NT2/D1 (cell line): ENCODE measurements around the gene TNFRSF25.
"Not testable (repeated sequence)": the region's sequence is repeated elsewhere in the genome, so short reads cannot be mapped to it uniquely, and the experiment has no call there.

Source experiments
- DNase-seq: peaks from one replicate; pipeline ENCODE4 v3.0.0-alpha.2; 2011; ENCODE audit warnings: low read depth, low spot score
- H3K27me3 ChIP-seq: 2 replicates; pipeline ENCODE4 v1.6.0; 2011; ENCODE audit warnings: mild to moderate bottlenecking; ENCODE audit not compliant: insufficient read length, insufficient read depth
- H3K36me3 ChIP-seq: 2 replicates; pipeline ENCODE4 v1.6.1; 2011; ENCODE audit warnings: mild to moderate bottlenecking, low read length, mixed read lengths; ENCODE audit not compliant: insufficient read depth, insufficient read length
- H3K4me1 ChIP-seq: 2 replicates; pipeline ENCODE4 v1.5.1; 2011; ENCODE audit not compliant: insufficient read depth, insufficient read length
- H3K4me3 ChIP-seq: 2 replicates; pipeline ENCODE4 v1.5.1; 2011; ENCODE audit warnings: low read depth; ENCODE audit not compliant: insufficient read length
- H3K9ac ChIP-seq: 2 replicates; pipeline ENCODE4 v1.6.0; 2011; ENCODE audit warnings: low read depth; ENCODE audit not compliant: insufficient read length
- H3K9me3 ChIP-seq: 2 replicates; pipeline ENCODE4 v1.5.1; 2011; ENCODE audit warnings: mild to moderate bottlenecking, low read length; ENCODE audit not compliant: insufficient read depth
- SUZ12 ChIP-seq: IDR thresholded peaks from 2 replicates; pipeline ENCODE4 v1.6.1; 2011; ENCODE audit not compliant: insufficient read length, insufficient read depth; ENCODE audit errors: extremely low read depth
- YY1 ChIP-seq: IDR thresholded peaks from 2 replicates; pipeline ENCODE4 v1.6.1; 2011; ENCODE audit not compliant: insufficient read length, insufficient read depth
- ZNF274 ChIP-seq: IDR thresholded peaks from 2 replicates; pipeline ENCODE4 v1.6.1; 2011; ENCODE audit warnings: mild to moderate bottlenecking, low read depth, low read length

The TNFRSF25 gene

DNA sequence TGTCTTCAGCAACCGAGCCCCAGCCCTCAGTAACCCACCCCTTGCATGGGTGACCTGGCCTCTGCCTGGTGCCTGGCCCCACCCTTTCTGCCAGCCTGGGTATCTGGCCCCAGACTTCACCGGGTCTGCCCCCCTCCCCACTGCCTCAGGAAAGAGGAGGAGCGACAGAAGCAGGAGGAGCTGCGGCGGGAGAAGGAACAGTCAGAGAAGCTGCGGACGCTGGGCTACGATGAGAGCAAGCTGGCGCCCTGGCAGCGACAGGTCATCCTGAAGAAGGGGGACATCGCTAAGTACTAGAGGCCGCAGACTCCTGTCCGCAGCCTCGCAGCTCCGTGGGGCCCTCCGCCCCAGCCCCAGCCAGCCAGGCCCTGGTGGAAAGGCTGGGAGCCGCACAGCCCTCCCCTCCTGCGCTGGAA is 6.1 kb downstream of the TNFRSF25 start:
- TF ChIP-seq SUZ12 (no peak), ZNF274 (no peak), YY1 (no peak)
- H3K4me1 ChIP-seq, result peaks cover 8% of the 10 kb centered on the region
- no peak overlapping the region for H3K4me3 ChIP-seq
- H3K36me3 ChIP-seq, result peaks cover 36% of the 10 kb centered on the region
- H3K27me3 ChIP-seq, result no peaks in the 10 kb centered on the region
- no peak overlapping the region for H3K9ac ChIP-seq
- no peak for DNase-seq
- H3K9me3 ChIP-seq, result no peaks in the 10 kb centered on the region

DNA sequence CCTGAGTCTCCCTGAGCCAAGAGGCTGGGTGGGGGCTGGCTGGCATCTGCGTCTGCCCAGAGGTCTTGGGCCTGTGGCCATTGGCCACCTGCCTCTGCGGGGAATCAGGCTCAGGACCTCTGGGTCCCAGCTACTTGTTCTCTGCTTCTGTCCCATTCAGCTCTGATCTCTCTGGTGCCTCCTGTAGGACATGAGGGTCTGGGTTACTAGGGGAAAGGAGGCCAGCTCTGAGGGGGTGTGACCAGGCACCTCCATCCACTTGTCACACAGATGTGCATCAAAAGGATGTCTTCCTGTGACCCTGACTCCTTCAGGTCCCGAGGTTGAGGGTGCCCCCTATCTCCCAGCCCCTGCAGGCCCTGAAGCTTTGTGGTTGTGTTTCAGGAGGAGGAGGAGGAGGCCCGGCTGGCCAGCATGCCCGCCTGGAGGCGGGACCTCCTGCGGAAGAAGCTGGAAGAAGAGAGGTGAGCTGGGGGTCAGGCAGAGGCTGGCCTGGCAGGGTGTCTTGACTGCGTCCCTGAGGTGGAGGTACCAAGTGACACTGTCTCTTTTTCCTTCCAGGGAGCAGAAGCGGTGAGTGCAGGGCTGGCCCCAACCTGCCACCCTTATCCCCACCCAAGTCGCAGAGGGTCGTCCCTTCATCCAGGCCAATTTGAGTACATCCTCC is 9.0 kb downstream of the TNFRSF25 start:
- no peak overlapping the region for H3K9ac ChIP-seq
- no peak for DNase-seq
- H3K4me3 ChIP-seq, result no peak overlapping the region
- TF ChIP-seq ZNF274 (no peak), YY1 (no peak), SUZ12 (no peak)
- H3K36me3 ChIP-seq, result peaks cover 13% of the 10 kb centered on the region
- no peaks in the 10 kb centered on the region for H3K9me3 ChIP-seq
- peaks cover 8% of the 10 kb centered on the region for H3K4me1 ChIP-seq
- no peaks in the 10 kb centered on the region for H3K27me3 ChIP-seq

- H3K36me3 ChIP-seq, H3K4me1 ChIP-seq, H3K27me3 ChIP-seq, H3K4me3 ChIP-seq, H3K9me3 ChIP-seq, H3K9ac ChIP-seq, DNase-seq: not testable (repeated sequence)
Measured at GRCh38 chr1:6455752-6456520, 10.0 kb downstream of the TNFRSF25 start.

DNA sequence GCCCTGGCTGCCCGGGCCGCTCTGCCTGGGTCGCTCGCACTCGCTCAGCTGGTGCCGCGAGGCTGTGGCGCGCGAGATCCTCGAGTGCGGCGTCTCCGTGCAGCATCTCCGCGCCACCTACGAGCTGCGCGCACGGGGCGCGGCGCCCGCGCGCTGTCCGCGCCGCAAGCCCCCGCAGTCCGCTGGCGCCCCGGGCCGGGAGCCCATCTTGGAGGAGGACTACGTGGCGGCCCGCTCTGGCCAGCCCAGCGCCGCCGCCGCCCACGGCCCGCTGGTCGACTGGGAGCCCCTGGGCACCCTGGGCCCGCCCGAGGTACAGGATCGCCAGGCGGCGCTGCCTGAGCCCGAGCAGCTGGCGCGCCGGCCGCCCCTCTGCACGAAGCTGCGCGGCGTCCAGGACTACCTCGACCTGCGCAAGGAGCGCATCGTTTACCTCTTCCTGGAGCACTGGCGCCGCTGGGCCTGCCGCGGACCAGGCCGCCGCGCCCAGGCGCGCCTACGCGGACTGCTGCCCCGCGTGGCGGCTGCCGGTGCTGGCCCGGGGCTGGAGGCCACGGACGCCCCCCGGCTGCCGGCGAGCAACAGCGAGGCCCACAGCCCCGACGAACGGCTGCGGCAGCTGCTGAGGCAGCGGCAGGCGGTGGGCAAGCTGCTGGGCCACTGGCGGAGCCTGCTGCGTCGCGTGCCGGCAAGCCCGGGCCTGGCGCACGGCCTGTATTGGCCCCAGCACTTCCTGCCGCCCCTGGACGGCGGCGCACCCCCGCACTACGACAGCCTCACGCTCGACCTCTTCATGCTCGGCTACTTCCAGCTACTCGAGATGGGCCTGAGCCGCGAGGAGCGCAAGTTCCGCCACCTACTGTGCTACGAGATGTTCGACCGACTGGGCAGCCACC is 10.9 kb downstream of the TNFRSF25 start:
- no peak for DNase-seq
- no peak overlapping the region for H3K4me3 ChIP-seq
- H3K27me3 ChIP-seq, result no peaks in the 10 kb centered on the region
- no peak for TF ChIP-seq YY1
- TF ChIP-seq SUZ12, result no peak
- no peak for TF ChIP-seq ZNF274
- H3K36me3 ChIP-seq, result no peaks in the 10 kb centered on the region
- H3K4me1 ChIP-seq, result peaks cover 4% of the 10 kb centered on the region
- no peaks in the 10 kb centered on the region for H3K9me3 ChIP-seq
- no peak overlapping the region for H3K9ac ChIP-seq

DNA sequence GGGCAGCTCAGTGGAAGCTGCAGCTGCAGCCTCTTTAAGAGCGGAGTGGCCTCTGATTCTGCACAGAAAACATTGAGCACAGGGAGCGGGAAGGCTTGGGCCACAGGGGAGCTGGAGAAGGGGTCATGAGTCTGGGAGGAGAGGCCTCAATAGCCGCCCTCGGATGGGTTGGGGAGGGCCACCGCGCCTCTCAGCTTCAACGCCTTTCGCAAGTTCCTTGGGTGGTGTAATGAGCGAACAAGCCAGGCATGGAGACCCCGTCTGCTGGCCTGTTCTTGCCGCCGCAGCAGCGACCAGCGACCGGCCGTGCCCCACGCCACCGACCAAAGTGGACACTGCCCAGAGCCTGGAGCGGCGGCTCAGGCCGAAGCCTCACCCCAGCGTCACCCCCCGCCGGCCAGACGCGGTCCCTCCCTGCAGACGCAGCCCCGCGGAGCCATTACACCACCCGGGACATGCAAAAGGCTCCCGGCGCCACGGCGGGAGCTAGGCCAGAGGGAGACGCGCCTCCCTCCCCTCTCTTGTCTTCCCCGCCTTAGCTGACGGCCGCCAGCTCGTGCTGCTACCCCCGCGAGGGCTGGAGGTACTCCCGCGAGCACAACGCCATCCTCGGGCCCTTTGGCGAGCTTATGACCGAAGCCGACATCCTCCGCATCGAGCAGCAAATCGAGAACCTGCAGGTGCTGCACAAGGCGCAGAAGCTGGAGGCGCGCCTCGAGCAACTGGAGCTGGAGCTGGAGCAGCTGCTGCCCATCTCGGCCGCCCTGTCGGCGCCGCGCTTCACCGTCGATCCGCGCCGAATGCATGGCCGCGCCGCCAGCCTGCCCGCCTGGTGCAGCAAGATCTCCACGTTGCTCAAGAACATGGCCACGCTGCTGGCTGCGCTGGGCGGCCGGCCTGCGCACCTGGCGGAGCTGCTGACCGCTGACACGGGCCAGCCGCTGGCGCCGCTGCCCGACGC is 11.8 kb downstream of the TNFRSF25 start:
- not testable (repeated sequence) for H3K9ac ChIP-seq, H3K36me3 ChIP-seq, H3K27me3 ChIP-seq, H3K9me3 ChIP-seq, DNase-seq, H3K4me1 ChIP-seq, H3K4me3 ChIP-seq

GRCh38 chr1:6450943-6451373 is 15.0 kb downstream of the TNFRSF25 start:
- no peaks in the 10 kb centered on the region for H3K36me3 ChIP-seq
- H3K9ac ChIP-seq, result no peak overlapping the region
- TF ChIP-seq YY1, result no peak
- no peak for TF ChIP-seq SUZ12
- no peak for TF ChIP-seq ZNF274
- peaks cover 5% of the 10 kb centered on the region for H3K4me1 ChIP-seq
- no peaks in the 10 kb centered on the region for H3K9me3 ChIP-seq
- H3K4me3 ChIP-seq, result no peak overlapping the region
- no peak for DNase-seq
- H3K27me3 ChIP-seq, result no peaks in the 10 kb centered on the region

DNA sequence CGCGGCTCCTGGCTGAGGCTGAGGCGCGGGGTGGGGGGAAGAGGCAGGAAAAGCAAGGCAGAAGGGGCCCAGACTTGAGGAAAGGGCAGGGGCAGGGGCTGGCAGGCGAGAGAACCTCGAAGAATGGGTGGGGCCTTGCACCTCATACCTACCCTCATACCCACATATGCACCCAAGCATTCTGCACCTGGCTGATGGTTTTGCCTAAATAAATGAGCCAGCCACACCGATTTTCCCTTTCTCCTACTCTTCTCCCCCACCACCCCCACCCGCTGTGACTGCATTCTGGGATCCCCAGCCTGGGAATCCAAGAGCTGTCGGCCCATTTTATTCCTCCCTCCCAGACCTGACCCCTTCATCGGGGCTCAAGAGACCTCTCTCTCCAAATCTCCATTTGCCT is 15.5 kb downstream of the TNFRSF25 start:
- H3K4me1 ChIP-seq, H3K4me3 ChIP-seq: not testable (repeated sequence)

More for the DNA sequence above, 15.5 kb downstream of the TNFRSF25 start:
- not testable (repeated sequence) for H3K27me3 ChIP-seq, H3K9me3 ChIP-seq, H3K36me3 ChIP-seq, H3K9ac ChIP-seq, DNase-seq
